ENCODE data around the gene STK38.
A peak's percentile ranks its signal among the peaks of the same experiment; 100 is the strongest.

The STK38 gene

DNA sequence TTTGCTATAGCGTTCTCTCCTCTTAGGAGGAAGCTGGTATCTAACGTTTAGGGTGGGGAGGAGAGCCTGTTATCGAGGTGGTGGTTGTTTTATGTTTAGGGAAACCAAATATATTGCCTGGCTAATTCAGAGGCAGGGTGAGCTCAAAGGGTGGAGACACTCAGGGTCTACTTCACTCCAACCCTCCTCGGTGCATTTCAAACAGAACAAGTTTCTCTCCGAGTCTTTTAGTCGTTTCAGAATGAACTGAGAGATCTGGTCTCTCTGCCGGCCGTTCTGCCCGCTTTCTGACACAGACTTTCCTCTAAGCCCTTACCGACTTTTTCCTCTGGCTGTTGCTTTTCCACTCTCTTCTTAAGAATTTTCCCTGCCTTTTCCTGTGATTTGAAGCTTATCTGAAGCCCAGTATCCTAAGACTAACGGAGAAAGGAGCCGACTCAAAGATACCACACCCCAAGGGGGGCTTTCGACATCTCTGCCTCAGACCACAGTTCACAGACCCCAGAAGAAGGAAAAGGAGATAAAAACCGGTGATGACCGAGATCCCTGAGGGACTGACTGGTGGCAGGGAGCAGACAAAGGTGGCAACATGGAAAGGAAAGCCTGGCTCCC is 865 bp downstream of the STK38 start:
- peaks cover 13% of the 10 kb centered on the region for H3K4me1 ChIP-seq (ENCODE audit: insufficient read depth, poor library complexity, severe bottlenecking)
- H3K4me3 ChIP-seq (ENCODE audit: severe bottlenecking), result peak overlapping the region; percentile 65
- no peaks in the 10 kb centered on the region for H3K27me3 ChIP-seq (ENCODE audit: insufficient read depth, poor library complexity, severe bottlenecking)
- H3K36me3 ChIP-seq (ENCODE audit: low read depth), result peaks cover 16% of the 10 kb centered on the region
- TF ChIP-seq, protein P1, sequence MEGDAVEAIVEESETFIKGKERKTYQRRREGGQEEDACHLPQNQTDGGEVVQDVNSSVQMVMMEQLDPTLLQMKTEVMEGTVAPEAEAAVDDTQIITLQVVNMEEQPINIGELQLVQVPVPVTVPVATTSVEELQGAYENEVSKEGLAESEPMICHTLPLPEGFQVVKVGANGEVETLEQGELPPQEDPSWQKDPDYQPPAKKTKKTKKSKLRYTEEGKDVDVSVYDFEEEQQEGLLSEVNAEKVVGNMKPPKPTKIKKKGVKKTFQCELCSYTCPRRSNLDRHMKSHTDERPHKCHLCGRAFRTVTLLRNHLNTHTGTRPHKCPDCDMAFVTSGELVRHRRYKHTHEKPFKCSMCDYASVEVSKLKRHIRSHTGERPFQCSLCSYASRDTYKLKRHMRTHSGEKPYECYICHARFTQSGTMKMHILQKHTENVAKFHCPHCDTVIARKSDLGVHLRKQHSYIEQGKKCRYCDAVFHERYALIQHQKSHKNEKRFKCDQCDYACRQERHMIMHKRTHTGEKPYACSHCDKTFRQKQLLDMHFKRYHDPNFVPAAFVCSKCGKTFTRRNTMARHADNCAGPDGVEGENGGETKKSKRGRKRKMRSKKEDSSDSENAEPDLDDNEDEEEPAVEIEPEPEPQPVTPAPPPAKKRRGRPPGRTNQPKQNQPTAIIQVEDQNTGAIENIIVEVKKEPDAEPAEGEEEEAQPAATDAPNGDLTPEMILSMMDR (IDR thresholded peaks at IDR 0.05; ENCODE audit: poor library complexity, severe bottlenecking), result no peak
- no peaks in the 10 kb centered on the region for H3K9me3 ChIP-seq (ENCODE audit: severe bottlenecking)
- H3K27ac ChIP-seq (ENCODE audit: poor library complexity, severe bottlenecking), result peak overlapping the region; percentile 62
- ATAC-seq (ENCODE audit: low read depth) (peak; percentile 27; the same call in 2 of the 3 replicates), DNase-seq (ENCODE audit: low spot score) (no peak)

DNA sequence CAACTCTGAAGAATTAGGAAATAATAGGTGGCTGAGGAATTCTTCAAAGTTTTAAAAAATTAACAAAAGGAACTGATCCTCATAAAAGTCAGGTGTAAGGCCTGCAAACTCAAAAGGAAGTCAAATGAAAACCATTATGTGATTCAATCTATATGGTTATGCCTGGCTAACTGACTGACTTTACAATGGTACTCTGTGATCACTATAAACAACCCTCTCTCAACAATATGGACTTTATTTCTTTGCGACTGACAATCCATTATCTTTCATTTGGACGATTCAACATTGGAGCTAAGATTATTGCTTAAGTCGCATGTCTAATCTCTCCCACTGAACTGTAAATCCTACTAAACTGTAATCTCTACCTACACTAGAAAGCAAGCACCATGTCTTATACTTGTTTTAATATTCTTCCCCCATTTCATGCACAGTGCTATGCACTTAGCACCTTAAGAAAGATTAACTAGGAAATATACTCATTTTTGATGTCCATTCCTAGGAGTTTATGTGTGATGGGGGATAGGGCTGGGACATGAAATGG is 1.4 kb downstream of the STK38 start:
- peak overlapping the region; percentile 62 for H3K27ac ChIP-seq (ENCODE audit: poor library complexity, severe bottlenecking)
- ATAC-seq (ENCODE audit: low read depth), result no peak
- H3K4me1 ChIP-seq (ENCODE audit: insufficient read depth, poor library complexity, severe bottlenecking), result peaks cover 13% of the 10 kb centered on the region
- TF ChIP-seq, protein P1 (IDR thresholded peaks at IDR 0.05; ENCODE audit: poor library complexity, severe bottlenecking), result no peak
- H3K9me3 ChIP-seq (ENCODE audit: severe bottlenecking), result no peaks in the 10 kb centered on the region
- DNase-seq (ENCODE audit: low spot score), result no peak
- peaks cover 22% of the 10 kb centered on the region for H3K36me3 ChIP-seq (ENCODE audit: low read depth)
- peak overlapping the region; percentile 65 for H3K4me3 ChIP-seq (ENCODE audit: severe bottlenecking)
- no peaks in the 10 kb centered on the region for H3K27me3 ChIP-seq (ENCODE audit: insufficient read depth, poor library complexity, severe bottlenecking)

DNA sequence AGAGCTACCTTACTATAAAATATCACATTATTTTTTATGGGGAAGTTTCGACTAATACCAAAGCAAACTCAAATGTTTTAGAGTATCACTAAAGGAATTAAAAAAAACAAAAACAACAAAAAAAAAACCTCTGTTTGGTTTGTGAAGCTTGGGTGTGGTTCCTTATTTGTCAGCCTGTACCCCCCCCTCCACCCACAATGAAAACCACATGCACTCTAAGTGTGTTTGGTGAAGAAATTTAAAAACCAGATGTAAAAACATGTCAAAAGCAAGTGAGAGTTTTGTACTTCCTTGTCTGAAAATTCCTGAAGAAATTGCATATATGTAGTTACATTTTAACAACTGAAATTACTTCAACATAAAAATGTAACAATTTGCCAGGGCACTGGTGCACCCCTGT is 3.1 kb downstream of the STK38 start:
- H3K27me3 ChIP-seq (ENCODE audit: insufficient read depth, poor library complexity, severe bottlenecking), result no peaks in the 10 kb centered on the region

DNA sequence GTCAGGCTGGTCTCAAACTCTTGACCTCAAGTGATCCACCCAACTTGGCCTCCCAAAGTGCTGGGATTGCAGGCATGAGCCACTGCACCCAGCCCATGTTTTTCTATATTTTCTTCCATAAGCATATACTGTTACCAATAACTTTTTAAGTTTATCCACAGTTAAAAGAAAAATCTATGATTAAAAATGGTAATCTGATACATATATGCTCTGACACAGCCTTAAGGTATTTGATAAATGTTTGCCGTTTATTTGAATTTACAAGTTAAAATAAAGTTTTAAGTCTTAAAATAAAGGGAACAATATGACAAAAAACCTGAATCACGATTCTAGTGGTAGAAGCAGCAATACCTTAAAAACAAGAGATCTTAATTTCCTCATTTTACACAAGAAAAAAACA is 5.2 kb downstream of the STK38 start:
- Histone ChIP-seq H3K27ac (ENCODE audit: poor library complexity, severe bottlenecking) (no peak overlapping the region), H3K27me3 (ENCODE audit: insufficient read depth, poor library complexity, severe bottlenecking) (no peaks in the 10 kb centered on the region), H3K4me1 (ENCODE audit: insufficient read depth, poor library complexity, severe bottlenecking) (peaks cover 13% of the 10 kb centered on the region), H3K36me3 (ENCODE audit: low read depth) (peaks cover 58% of the 10 kb centered on the region), H3K4me3 (ENCODE audit: severe bottlenecking) (no peak overlapping the region), H3K9me3 (ENCODE audit: severe bottlenecking) (no peaks in the 10 kb centered on the region)
- ATAC-seq (ENCODE audit: low read depth) (no peak), DNase-seq (ENCODE audit: low spot score) (no peak)
- TF ChIP-seq, protein P1 (IDR thresholded peaks at IDR 0.05; ENCODE audit: poor library complexity, severe bottlenecking), result no peak

More for the DNA sequence above, 3.1 kb downstream of the STK38 start:
- Histone ChIP-seq H3K4me3 (ENCODE audit: severe bottlenecking) (no peak overlapping the region), H3K27ac (ENCODE audit: poor library complexity, severe bottlenecking) (no peak overlapping the region), H3K9me3 (ENCODE audit: severe bottlenecking) (no peaks in the 10 kb centered on the region), H3K4me1 (ENCODE audit: insufficient read depth, poor library complexity, severe bottlenecking) (peaks cover 13% of the 10 kb centered on the region), H3K36me3 (ENCODE audit: low read depth) (peaks cover 38% of the 10 kb centered on the region)
- DNase-seq (ENCODE audit: low spot score) (no peak), ATAC-seq (ENCODE audit: low read depth) (no peak)
- TF ChIP-seq, protein P1 (IDR thresholded peaks at IDR 0.05; ENCODE audit: poor library complexity, severe bottlenecking), result no peak

All from RWPE2 (cell line).